Measurements from ENCODE around the gene SPATA46. TPM values are rescaled to one million over a fixed set of nuclear protein-coding genes. Genes with fewer than 3 reads are reported as not detected.

Gene SPATA46
- total RNA-seq, 4 donors from 2014 or later = not detected

DNA sequence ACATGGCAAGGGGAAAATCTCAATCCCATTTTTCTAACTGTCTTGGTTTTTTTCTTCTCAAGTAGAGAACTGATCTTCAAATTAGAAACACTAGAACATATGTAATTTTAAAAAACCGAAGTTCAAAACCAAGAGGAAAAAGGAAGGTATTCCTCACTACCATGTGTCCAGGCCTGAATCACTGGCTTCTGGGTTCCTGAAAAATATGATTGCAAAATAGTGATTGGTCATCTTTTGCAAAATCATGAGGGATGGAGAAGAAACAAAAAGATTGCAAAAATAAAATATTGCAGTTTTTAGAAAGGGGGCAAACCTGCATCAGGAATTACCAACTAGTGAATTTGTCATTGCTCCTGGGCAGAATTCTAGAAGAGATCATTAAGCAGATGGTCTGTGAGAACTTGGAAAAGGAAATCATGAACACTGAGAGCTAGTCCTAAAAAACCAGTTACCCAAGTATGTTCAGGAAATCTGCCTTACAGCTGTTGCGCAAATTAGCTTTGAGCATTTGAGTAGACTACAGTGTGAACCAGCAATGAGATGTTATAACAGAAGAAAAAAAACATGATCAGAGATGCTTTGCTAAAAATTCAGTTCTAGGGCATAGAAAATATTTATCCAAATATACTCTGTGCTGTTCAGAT lies 49.4 kb downstream of the SPATA46 start:
- TF ChIP-seq, protein P1, sequence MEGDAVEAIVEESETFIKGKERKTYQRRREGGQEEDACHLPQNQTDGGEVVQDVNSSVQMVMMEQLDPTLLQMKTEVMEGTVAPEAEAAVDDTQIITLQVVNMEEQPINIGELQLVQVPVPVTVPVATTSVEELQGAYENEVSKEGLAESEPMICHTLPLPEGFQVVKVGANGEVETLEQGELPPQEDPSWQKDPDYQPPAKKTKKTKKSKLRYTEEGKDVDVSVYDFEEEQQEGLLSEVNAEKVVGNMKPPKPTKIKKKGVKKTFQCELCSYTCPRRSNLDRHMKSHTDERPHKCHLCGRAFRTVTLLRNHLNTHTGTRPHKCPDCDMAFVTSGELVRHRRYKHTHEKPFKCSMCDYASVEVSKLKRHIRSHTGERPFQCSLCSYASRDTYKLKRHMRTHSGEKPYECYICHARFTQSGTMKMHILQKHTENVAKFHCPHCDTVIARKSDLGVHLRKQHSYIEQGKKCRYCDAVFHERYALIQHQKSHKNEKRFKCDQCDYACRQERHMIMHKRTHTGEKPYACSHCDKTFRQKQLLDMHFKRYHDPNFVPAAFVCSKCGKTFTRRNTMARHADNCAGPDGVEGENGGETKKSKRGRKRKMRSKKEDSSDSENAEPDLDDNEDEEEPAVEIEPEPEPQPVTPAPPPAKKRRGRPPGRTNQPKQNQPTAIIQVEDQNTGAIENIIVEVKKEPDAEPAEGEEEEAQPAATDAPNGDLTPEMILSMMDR (IDR thresholded peaks at IDR 0.05) = no peak
- no peak for TF ChIP-seq POLR2A (IDR thresholded peaks at IDR 0.05)
- no peak overlapping the region for H3K27ac ChIP-seq
- DNase-seq = no peak
- 84 to 94% methylated on average over 2 of the region's 2 CpGs for WGBS, 2 donors
- H3K4me3 ChIP-seq (replicated peaks in 1 of 3) = no peak overlapping the region
- no peaks in the 10 kb centered on the region for H3K4me1 ChIP-seq
- H3K27me3 ChIP-seq = no peaks in the 10 kb centered on the region
- intact Hi-C loops (cut with DNase I) = no loop called here
- H3K9me3 ChIP-seq = no peaks in the 10 kb centered on the region
- no peaks in the 10 kb centered on the region for H3K36me3 ChIP-seq

DNA sequence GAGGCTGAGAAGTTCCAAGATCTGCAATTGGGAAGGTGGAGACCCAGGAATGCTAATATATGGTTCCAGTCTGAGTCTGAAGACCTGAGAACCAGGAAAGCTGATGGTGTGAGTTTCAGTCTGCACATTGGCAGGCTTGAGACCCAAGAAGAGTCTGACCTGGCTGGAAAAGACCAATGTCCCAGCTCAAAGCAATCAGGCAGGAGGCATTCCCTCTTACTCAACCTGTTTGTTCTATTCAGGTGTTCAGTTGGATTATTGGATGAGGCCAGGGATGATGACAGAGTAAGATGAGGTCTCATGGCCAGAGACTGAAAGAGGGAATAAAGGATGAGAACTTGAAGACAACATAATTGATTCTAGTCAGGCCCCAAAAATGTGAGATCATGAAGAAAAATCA lies 50.1 kb downstream of the SPATA46 start:
- H3K9me3 ChIP-seq = no peaks in the 10 kb centered on the region
- intact Hi-C loops (cut with DNase I) = no loop called here
- no peaks in the 10 kb centered on the region for H3K4me1 ChIP-seq

DNA sequence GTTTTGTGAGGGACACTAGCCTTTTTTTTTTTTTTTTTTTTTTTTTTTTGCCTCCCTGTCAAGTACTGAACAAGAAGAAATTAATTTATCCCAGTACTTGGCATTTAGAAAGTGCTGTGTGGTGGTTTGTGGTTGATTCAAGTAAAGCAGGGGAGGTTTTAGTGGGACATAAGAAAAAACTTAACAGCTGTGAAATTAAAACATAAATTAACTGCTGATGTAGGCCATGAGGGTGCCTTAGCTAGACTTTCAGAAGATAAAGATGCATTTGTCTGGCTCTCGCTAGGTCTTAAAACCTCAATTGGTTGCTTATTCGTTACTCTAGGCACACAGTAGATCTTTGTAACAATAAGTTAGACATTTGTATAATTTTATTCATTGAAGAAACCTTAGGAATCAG lies 52.3 kb downstream of the SPATA46 start:
- 87 to 90% methylated on average over 2 of the region's 2 CpGs for WGBS, 2 donors
- intact Hi-C loops (cut with DNase I) = no loop called here
- Histone ChIP-seq H3K4me1 (no peaks in the 10 kb centered on the region), H3K9me3 (no peaks in the 10 kb centered on the region), H3K27ac (no peak overlapping the region), H3K36me3 (no peaks in the 10 kb centered on the region), H3K27me3 (no peaks in the 10 kb centered on the region), H3K4me3 (replicated peaks in 1 of 3) (no peak overlapping the region)
- DNase-seq = no peak
- TF ChIP-seq POLR2A (IDR thresholded peaks at IDR 0.05) = no peak
- TF ChIP-seq, protein P1 (IDR thresholded peaks at IDR 0.05) = no peak

More for the DNA sequence above, 50.1 kb downstream of the SPATA46 start:
- Histone ChIP-seq H3K27me3 (no peaks in the 10 kb centered on the region), H3K27ac (no peak overlapping the region), H3K4me3 (replicated peaks in 1 of 3) (no peak overlapping the region), H3K36me3 (no peaks in the 10 kb centered on the region)
- no peak for DNase-seq
- TF ChIP-seq, protein P1 (IDR thresholded peaks at IDR 0.05) = no peak
- no peak for TF ChIP-seq POLR2A (IDR thresholded peaks at IDR 0.05)

MicroRNA genes within 50 kb of the gene (microRNA counts, 767-probe panel; counts per million panel counts)
- 0 to 2,452 counts per million in 2 donors for microRNA hsa-miR-556-3p
- microRNA hsa-miR-556-5p = 0 counts per million in 2 donors

Small RNA genes within 50 kb of the gene (microRNA-seq; reads per million reads assigned to microRNA genes)
- gene MIR556 = not detected

Small RNA genes within 50 kb of the gene (small RNA-seq; reads per million reads assigned to genes)
- gene MIR556 = not detected
- not detected for gene RNA5SP61

Other genes starting within 250 kb of the SPATA46 start
- 1 to 10 TPM in 3 of 4 donors, under 1 TPM in 1; 0.13 to 4.0 (median 2.3) TPM for gene C1orf226, start 4.9 kb upstream of the SPATA46 start, total RNA-seq
- gene SH2D1B, start 35.3 kb upstream of the SPATA46 start, total RNA-seq = not detected
- 10 to 100 TPM; 44.3 to 62.0 (median 57.1) TPM for gene UHMK1, start 121.0 kb upstream of the SPATA46 start, total RNA-seq
- 10 to 100 TPM; 39.2 to 84.7 (median 64.0) TPM for gene UAP1, start 184.9 kb upstream of the SPATA46 start, total RNA-seq